GM12891 (cell line): Measurements from ENCODE around the gene RGS10.
A peak's percentile ranks its signal among the peaks of the same experiment; 100 is the strongest.

Experiments
- DNase-seq: peaks from one replicate; pipeline ENCODE4 v3.0.0; 2011; ENCODE audit warnings: low spot score; ENCODE audit not compliant: insufficient read length
- FAIRE-seq: peaks from 2 replicates; lab custom pipeline; 2011; peaks lifted over from hg19 to GRCh38; lab: Jason Lieb, UNC
- PAX5 ChIP-seq: IDR thresholded peaks from 2 replicates; pipeline ENCODE4 v1.6.1; 2011; ENCODE audit warnings: low read length, moderate library complexity, mild to moderate bottlenecking; ENCODE audit not compliant: insufficient read depth, severe bottlenecking
- POLR2A ChIP-seq: IDR thresholded peaks from 2 replicates; pipeline ENCODE4 v1.6.1; 2011; ENCODE audit warnings: low read depth, low read length, control low read depth
- POLR2AphosphoS5 ChIP-seq: IDR thresholded peaks from 2 replicates; pipeline ENCODE4 v1.6.1; 2011; ENCODE audit warnings: low read depth, low read length, control low read depth
- POU2F2 ChIP-seq: IDR thresholded peaks from 2 replicates; pipeline ENCODE4 v1.6.1; 2011; ENCODE audit warnings: low read depth, mild to moderate bottlenecking, control low read depth, low read length, moderate library complexity
- SPI1 ChIP-seq: IDR thresholded peaks from 2 replicates; pipeline ENCODE4 v1.6.1; 2011; ENCODE audit warnings: low read depth, low read length, control low read depth
- TAF1 ChIP-seq: IDR thresholded peaks from 2 replicates; pipeline ENCODE4 v1.6.1; 2011; ENCODE audit warnings: low read depth, low read length, control low read depth

Gene RGS10

DNA sequence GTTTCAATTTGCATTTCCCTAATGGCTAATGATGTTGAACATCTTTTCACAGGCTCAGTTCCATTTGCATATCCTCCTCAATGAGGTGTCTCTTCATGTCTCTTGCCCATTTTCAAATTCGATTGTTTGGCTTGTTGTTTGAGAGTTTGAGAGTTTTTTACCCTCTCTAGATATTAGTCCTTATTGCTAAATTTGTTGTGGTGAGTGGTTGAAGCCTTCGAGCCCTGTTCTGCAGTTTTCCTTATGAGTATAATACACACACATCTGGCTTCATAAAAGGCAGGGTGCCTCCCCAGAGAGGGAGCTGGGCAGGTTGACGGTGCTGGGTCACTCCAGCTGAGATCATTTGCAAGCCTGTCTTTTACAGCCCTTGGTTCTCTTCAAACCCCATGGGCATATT lies 65.1 kb downstream of the RGS10 start:
- no peak for DNase-seq
- FAIRE-seq = no peak
- TF ChIP-seq PAX5 (no peak), TAF1 (no peak), POLR2A (no peak), POLR2AphosphoS5 (no peak), POU2F2 (peak; percentile 76; the same call in 1 of the 2 replicates)

DNA sequence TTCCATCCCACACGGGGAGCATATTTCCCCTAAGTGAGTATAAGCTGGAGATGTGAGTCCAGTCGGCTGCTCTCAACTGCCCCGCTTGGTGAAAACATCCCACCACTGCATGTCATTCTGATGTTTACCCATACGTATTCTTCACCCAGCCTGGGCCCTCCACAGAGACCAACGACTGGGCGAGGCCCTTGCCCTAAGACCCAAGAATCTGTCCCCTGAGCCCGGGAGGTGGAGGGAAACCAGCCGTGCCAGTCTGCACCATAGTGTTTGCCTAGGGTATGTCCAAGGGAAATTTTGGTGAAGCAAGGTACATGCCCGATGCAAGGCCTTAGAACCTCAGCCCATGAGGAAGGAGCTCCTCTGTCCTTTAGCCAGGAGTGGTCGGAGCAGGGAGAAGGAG lies 67.9 kb downstream of the RGS10 start:
- DNase-seq (no peak), FAIRE-seq (no peak)
- TF ChIP-seq POLR2A (no peak), PAX5 (no peak), POLR2AphosphoS5 (no peak), TAF1 (no peak), SPI1 (no peak), POU2F2 (no peak)

DNA sequence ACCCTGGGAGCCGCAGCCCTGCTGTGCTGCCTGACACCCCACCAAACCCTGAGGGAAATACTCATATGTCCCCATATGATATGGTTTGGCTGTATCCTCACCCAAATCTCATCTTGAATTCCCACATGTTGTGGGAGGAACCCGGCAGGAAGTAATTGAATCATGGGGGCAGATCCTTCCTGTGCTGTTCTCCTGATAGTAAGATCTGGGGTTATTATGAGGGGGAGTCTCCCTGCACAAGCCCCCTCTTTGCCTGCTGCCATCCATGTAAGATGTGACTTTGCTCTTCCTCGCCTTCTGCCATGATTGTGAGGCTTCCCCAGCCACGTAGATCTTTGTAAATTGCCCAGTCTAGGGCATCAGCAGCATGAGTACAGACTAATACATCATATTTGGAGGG lies 68.7 kb downstream of the RGS10 start:
- DNase-seq (no peak), FAIRE-seq (no peak)
- TF ChIP-seq POU2F2 (no peak), POLR2AphosphoS5 (no peak), TAF1 (no peak), POLR2A (no peak), SPI1 (no peak), PAX5 (no peak)

DNA sequence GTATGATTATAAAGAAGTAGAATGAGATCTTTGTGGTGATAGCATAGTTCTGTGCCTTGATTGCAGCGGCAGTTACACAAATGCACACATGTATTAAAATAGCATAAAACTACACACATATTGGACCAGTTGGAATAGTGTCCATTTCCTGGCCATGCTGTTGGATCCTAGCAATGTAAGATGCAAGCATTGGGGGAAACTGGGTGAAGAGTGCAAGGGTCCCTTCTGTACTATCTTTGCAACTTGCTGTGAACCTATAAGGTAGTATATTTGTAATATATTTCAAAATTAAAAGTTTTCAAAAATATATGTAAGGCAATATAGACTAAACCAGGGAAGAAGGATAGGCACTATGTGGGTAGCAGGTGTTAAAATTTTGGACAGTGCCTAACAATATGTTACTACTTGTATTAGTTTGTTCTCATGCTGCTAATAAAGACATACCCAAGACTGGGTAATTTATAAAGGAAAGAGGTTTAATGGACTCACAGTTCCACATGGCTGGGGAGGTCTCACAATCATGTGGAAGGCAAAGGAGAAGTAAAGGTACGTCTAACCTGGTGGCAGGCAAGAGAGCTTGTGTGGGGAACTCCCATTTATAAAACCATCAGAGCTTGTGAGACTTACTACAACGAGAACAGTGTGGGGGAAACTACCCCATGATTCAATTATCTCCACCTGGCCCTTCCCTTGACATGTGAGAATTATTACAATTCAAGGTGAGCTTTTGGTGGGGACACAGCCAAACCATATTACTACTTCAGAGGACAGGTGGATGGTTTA lies 71.4 kb downstream of the RGS10 start:
- DNase-seq = no peak
- TF ChIP-seq SPI1 (no peak), POLR2AphosphoS5 (no peak), POLR2A (no peak), PAX5 (no peak), TAF1 (no peak), POU2F2 (no peak)
- FAIRE-seq = no peak

DNA sequence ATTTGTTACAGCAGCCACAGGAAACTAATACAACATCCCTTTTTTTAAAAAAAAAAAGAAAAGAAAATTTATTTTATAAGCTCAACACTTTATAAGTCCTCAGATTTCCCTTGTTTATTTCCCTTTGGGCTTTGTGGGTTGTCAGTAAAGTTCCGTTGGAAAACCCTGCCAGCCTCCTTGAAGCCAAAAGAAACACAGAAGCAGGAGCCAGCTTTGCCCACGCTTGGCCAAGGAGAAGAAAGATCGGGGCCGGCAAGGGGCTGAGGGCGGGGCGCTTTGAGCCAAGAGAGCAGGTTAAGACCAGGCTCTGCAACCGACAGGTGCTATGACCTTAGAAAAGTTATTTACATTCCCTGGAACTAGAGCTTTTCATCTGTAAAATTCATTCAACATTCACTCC lies 72.7 kb downstream of the RGS10 start:
- TF ChIP-seq POLR2A = no peak
- TF ChIP-seq SPI1 = no peak
- no peak for TF ChIP-seq POU2F2
- no peak for TF ChIP-seq POLR2AphosphoS5
- no peak for TF ChIP-seq PAX5
- no peak for TF ChIP-seq TAF1
- FAIRE-seq (no peak), DNase-seq (no peak)

DNA sequence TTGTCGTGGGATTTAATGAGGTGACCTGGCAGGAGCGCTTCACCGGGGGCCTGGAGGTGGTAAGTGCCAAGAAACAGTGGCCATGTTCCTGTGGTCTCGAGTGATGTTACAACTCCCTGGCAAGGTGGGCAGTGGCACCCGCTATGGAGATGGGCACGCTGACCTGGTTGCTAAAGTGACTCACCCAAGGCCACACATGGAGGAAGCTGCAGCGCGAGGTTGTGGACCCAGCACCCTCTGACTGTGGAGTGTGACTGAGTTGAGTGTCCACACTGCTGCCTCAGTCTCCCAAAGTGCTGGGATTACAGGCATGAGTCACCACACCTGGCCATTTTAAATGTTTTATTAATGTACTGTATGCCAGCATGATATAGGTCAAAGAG lies 73.2 kb downstream of the RGS10 start:
- no peak for FAIRE-seq
- DNase-seq = no peak
- TF ChIP-seq POU2F2 (no peak), POLR2AphosphoS5 (no peak), TAF1 (no peak), POLR2A (no peak), SPI1 (no peak), PAX5 (no peak)

DNA sequence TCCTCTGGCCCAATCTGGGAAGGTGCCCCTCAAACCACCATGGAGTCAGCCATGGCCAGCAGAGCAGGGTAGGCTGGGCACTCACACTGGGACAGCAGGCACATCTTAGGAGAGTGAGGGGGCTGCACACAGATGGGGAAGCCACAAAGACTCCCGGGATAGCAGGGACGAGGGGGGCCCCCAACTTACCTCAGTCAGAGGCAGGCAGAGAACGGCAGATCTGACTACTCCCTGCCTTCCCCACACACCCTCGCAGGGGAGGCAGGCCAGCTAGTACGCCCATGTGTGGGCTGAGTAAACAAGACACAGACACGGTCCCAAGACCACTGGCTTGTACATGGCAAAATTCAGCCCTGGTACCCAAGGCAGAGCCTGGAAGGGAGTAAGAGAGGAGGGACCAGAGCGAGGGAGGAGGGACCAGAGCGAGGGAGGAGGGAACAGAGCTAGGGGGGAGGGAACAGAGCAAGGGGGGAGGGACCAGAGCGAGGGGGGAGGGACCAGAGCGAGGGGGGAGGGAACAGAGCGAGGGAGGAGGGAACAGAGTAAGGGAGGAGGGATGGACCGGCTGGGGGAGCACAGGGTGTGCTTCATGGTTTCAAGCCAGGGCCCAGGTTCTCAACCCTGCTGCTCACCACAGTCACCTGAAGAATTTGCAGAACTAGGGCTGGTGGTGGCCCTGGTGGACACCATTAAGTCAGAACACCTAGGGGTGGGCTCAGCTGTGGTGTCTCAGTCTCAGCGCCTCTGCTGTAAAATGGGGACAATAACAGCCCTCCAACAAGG lies 73.8 kb downstream of the RGS10 start:
- DNase-seq = no peak
- FAIRE-seq = no peak
- TF ChIP-seq TAF1 (no peak), PAX5 (no peak), POU2F2 (no peak), POLR2A (no peak), SPI1 (no peak), POLR2AphosphoS5 (no peak)

DNA sequence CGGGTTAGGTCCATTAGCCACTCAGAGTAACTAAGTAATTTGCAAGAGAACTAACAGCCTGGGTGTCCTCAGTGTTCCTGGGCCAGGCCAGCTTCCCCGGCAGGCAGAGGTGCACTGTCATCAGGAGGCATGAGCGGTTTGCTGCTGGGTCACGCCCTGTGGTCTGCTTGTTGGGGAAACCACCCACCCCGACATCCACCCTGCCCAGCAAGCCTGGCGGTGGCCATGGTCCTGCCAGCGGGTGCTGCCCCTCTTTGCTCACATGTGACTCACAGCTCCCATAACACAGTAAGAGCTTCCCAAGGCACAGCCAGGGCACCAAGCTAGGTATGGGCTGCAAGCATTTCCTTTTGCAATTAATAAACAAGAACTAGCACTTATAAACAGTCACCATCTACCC lies 75.9 kb downstream of the RGS10 start:
- no peak for DNase-seq
- no peak for TF ChIP-seq PAX5
- TF ChIP-seq POU2F2 = no peak
- no peak for TF ChIP-seq POLR2A
- TF ChIP-seq POLR2AphosphoS5 = no peak
- no peak for TF ChIP-seq TAF1
- TF ChIP-seq SPI1 = no peak

DNA sequence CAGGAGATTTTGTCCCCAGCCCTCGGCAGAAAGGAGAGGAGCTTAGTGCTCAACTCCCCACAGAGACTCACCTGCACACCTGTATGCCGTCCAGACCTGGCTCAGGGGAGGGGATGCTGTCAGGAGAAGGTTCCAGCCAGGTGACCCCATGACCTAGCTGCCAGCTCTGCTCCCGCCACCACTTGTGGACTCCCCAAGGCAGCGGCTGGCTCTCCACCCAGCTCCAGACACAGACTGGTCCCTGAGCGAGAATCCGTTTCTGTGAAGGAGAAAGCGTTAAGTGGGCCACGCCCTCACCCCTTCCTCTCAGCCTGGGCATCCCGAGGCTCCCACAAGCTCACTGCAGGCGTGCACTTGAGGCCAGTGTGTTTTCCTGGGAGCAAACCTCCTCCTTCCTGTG lies 76.4 kb downstream of the RGS10 start:
- DNase-seq (no peak), FAIRE-seq (no peak)
- TF ChIP-seq TAF1 (no peak), PAX5 (no peak), POU2F2 (no peak)

More for the DNA sequence above, 75.9 kb downstream of the RGS10 start:
- FAIRE-seq = peak; percentile 71
